HG03280 (cell line): ENCODE data around the gene NTSR2.

ENCODE experiments used
- ATAC-seq: cut with Tn5 transposase; IDR thresholded peaks from one replicate; pipeline ENCODE4 v1.9.1; 2021; ENCODE audit warnings: mild to moderate bottlenecking, moderate library complexity; ENCODE audit not compliant: unreplicated experiment

NTSR2 gene

GRCh38 chr2:11699686-11700670 lies 30.0 kb upstream of the NTSR2 start:
- no peak for ATAC-seq

GRCh38 chr2:11698009-11698922 lies 28.3 kb upstream of the NTSR2 start:
- ATAC-seq: no peak

GRCh38 chr2:11697103-11697871 lies 27.3 kb upstream of the NTSR2 start:
- ATAC-seq: no peak

DNA sequence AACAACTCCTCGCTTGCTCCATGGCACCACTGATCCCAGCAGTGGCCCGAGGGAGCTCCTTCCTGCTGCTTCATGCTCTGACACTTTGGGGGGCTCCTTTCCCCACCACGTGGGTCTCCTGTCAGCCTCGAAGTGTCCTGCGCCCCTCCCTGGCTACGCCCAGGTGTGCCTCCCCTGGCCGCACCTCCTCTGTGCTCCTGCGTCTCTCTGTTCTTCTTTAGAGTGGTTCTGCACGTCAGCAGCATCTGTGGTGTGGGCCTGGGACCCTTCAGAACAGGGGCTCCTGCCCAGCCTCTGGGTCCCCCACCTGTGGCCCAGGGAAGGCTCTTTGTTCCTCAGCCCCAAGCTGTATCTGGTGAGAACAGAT lies 26.7 kb upstream of the NTSR2 start:
- no peak for ATAC-seq

GRCh38 chr2:11695576-11695975 lies 25.6 kb upstream of the NTSR2 start:
- no peak for ATAC-seq

DNA sequence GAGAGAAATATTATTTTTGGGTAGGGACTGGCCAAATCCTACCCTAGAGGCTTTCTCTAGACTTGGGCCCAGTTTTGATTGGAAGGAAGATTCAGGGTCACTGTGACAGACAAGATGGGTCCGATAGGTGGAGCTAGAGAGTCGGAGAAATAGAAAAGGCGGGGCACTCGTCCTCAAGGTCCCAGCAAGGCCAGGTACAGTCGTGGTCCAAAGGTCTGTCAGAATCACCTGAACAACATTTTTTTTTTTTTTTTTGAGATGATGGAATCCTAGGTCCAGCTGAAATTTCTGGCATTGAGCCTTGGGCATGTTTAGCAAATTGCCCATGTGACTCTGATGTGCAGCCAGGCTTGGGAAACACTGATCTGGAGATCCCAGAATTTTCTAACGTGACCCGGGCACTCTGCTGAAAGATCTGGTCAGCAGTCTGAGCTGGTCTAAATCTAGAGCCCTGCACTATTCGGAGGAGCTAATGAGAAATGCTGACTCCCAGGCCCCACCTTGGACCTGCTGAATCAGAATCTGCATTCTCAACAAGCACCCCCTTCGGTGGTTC lies 23.0 kb upstream of the NTSR2 start:
- peak; percentile 69 for ATAC-seq

- no peak for ATAC-seq
These were observed 21.2 kb upstream of the NTSR2 start for GRCh38 chr2:11691076-11691660.

GRCh38 chr2:11688222-11689069 lies 18.5 kb upstream of the NTSR2 start:
- ATAC-seq: peak; percentile 77

DNA sequence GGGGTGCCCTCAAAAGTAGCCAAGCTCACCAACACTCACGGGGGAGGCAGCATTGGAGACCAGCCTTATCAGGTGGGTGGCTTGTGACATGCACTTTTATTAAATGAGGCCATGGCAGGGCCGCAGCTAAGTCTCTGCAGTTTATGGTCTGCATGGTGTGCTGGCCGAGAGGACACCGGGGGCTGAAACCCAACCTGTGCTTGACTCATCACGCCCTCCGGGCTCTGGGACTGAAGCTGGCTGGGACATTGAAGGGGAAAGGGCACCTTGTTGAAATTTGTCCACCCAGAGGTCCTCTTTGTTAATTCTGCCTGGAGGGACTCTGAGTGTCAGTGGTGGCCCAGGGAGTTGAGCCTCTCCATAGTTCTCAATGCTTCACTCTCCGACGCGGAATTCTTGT lies 17.7 kb upstream of the NTSR2 start:
- ATAC-seq: no peak

DNA sequence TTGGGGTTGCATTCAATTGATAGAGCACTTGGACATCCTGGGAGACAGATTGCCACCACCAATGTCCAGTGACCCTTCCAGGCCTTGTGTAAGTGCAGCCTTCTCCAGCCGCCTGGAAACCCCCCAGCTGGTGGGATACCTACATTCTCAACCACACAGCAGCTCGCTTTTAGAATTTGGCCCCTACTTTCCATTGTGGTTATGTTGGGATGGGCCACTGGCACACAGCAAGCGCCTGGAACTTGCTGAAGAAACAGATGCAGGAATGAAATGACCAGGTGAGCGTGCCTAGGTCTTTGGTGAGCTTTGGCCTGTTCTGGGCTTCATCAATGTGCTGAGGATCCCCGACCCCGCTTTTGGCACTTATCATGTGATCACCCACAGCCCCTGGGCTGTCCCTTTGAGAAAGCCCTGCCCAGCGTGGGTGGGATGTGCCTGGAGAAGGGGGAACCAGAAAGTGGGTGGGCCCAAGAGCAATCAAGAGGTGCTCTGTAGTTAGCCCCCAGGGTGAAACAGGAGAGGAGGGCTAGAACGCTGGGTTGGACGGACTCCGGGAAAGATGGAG lies 16.0 kb upstream of the NTSR2 start:
- ATAC-seq: no peak

GRCh38 chr2:11684894-11685460 lies 15.0 kb upstream of the NTSR2 start:
- ATAC-seq: no peak

- no peak for ATAC-seq
These were observed 14.0 kb upstream of the NTSR2 start for GRCh38 chr2:11683966-11684365.

- ATAC-seq: no peak
These were observed 13.5 kb upstream of the NTSR2 start for GRCh38 chr2:11683476-11683875.

DNA sequence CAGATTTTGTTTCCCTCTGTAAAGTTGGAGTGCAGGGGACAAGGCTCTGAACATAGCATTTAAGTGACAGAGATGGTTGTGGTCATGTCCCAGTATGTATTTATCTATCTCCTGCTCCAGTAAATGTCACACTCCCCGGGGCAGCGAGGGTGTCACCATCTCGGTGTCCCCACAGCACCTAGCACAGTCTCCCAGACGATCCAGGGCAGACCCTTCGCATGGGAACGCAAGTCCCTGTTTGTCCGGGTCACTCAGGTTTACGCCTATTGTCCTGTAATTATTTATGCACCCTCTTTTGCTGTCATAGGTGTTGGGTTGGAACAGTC lies 12.6 kb upstream of the NTSR2 start:
- ATAC-seq: no peak

- ATAC-seq: no peak
These were observed 12.0 kb upstream of the NTSR2 start for GRCh38 chr2:11681722-11682589.

DNA sequence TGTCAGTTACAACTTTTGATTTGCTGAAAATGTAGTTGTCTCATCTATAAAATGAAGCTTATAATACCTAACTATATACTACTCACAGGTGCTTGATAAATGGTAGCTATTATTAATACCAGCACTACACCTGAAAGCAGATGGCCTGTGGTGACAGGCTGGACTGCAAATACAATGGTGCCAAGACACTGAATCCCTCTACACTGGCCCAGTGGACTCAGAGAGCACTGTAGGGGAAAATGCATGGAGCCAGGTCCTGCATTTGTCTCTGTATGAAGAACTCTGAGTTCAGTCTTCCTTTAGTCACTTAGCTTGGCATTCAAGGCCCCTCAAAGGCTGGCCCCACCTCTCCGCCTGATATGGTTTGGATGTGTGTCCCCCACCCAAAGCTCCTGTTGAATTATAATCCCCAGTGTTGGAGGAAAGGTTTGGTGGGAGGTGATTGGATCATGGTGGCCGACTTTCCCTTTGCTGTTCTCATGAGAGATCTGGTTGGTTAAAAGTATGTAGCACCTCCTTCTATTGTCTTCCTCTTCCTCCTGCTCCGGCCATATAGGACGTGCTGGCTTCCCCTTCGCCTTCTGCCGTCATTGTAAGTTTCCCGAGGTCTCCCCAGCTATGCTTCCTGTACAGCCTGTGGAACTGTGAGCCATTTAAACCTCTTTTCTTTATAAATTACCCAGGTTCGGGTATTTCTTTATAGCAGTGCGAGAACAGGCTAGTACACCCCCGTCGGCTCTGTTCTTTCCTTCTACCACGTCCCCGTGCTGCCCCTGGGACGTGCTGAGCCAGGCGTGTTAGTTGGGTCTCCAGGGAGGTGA lies 11.1 kb upstream of the NTSR2 start:
- ATAC-seq: no peak
